Measurements from ENCODE around the gene ZDHHC11B.
"Not testable (repeated sequence)": the region's sequence is repeated elsewhere in the genome, so short reads cannot be mapped to it uniquely, and the experiment has no call there.

Gene ZDHHC11B

DNA sequence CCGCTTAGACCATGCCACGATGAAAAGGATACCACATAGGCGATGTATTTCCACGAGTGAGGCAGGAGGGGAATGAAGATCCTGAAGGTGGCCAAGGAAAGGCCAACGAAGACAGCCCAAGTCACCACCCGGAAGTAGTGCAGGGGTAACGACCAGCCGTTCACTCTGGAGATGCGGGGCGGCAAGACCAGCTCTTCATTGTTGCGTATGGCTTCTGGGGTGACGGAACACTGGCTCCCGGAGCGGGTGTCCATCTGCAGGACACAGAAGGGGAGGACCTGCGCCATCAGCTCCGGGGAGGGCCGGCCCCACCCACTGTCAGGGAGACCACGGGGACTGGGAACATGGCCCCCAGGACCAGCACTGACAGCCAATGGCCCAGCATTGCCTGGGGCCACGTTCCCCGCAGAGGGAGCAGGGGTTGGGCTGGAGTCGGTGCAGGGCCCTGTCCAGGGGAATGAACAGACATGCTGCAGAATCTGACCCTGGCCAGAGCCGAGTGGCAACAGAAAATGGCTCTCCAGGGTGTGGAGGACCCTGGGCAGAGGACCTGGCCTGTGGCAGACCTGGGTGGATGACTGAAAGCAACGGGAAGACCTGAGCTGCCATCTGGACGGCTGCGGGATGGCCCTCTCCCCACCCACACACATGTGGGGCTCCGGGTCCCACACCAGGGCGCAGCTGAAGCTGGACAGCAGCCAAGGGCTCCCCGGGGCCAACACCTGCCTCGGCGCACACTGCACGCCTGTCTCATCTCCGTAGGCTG lies 17.7 kb downstream of the ZDHHC11B start:
- DNase-seq, result no peak

DNA sequence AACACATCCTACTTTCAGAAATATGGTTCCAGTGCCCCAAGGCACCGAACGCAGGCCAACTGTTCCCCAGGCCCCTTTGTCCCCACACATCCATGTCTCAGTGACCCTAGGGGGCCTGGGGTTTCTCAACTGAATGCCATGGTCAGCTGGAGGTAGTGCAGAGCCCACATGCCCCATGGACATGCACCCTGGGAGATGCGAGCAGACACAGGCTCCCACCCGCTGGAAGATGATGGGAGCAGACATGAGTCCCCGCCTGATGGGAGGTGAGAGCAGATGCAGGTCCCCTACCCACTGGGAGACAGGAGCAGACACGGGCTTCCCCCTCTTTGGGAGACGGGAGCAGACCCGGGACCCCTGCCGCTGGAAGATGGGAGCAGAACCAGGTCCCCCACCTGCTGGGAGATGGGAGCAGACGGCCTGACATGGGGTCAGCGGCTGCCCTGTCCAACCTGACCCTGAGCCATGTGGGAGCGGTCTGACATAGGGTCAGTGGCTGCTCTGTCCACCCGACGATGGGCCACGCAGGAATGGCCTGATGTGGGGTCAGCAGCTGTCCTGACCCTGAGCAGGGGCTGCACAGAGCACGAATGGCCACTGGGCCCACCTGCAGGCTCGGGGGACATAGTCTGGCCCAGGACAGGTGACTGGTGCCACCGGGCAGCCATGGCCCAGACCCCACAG lies 18.4 kb downstream of the ZDHHC11B start:
- no peak for DNase-seq

DNA sequence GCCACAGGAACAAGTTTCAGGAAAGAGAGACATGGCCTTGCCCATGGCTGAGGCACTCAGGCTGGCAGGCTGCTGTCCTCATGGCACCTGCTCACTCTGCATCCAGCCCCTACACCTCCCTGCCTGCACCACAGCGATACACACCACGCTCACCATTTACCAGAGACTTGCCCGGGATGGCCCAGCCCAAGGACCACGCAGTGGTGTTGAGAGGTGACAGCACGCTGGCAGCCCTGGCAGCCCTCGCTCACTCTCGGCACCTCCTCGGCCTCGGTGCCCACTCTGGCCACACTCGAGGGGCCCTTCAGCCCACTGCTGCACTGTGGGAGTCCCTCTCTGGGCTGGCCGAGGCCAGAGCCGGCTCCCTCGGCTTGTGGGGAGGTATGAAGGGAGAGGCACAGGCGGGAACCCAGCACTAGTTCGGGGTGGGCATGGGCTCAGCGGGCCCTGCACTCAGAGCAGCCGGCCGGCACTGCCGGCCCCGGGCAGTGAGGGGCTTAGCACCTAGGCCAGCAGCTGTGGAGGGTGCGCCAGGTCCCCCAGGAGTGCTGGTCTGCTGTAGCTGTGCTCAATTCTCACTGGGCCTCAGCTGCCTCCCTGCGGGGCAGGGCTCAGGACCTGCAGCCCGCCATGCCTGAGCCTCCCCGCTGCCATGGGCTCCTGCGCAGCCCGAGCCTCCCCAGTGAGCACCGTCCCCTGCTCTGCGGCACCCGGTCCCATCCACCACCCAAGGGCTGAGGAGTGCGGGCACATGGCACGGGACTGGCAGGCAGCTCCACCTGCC lies 20.3 kb downstream of the ZDHHC11B start:
- no peak for DNase-seq

DNA sequence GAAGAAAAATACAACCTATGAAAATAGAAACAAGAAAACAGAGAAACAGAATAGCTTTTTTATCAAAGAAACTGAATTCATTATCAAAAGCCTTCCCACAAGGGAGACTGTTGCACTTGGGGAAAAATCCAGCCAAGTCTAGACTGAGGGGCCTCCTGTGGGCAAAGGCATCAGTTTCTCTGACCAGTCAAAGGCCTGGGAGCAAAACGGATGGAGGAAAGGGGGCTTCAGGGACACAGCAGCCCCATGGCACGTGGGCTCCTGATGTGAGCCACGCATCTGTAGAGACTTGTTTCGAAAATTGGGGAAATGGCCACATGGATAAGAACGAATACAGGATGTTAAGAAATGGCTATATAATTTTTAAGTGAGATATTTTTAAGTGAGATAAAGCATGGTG lies 21.1 kb downstream of the ZDHHC11B start:
- DNase-seq, result no peak

DNA sequence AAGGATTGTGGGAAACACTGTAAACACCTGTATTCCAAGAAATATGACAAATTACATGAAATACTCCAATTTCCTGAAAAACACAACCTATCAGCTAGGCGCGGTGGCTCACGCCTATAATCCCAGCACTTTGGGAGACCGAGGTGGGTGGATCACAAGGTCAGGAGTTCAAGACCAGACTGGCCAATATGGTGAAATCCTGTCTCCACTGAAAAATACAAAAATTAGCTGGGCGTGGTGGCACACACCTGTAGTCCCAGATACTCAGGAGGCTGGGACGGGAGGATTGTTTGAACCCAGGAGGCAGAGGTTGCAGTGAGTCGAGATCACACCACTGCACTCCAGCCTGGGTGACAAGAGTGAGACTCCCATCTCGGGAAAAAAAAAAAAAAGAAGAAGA lies 21.5 kb downstream of the ZDHHC11B start:
- DNase-seq, result not testable (repeated sequence)

DNA sequence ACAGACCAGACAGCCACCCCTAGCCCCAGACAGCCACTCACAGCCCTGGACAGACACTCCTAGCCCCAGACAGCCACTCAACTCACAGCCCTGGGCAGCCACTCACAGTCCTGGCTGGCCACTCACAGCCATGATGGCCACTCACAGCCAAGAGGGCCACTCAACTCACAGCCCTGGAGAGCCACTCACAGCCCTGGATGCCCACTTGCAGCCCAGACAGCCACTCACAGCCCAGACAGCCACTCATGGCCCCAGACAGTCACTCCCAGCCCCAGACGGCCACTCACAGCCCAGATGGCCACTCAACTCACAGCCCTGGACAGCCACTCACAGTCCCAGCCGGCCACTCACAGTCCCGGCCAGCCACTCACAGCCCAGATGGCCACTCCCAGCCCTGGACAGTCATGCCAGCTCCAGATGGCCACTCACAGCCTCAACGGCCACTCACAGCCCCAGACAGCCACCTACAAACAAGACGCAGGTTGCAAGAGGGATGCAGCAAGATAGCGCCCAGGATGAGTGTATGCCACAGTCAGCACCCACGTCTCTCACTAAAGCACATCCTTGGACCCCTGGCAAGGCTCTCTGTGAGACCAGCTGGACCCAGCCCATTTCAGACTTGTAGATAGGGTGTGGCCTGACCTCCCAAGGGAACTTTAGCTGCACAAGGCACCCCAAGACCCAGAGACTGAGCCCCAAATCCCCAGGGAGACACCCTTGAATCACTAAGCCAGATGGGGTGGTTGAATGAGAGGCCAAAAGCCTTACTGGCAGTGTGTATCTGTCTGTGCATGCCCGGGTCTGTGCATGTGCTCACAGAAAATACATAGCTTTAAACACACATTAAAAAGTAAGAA lies 22.4 kb downstream of the ZDHHC11B start:
- DNase-seq, result no peak

DNA sequence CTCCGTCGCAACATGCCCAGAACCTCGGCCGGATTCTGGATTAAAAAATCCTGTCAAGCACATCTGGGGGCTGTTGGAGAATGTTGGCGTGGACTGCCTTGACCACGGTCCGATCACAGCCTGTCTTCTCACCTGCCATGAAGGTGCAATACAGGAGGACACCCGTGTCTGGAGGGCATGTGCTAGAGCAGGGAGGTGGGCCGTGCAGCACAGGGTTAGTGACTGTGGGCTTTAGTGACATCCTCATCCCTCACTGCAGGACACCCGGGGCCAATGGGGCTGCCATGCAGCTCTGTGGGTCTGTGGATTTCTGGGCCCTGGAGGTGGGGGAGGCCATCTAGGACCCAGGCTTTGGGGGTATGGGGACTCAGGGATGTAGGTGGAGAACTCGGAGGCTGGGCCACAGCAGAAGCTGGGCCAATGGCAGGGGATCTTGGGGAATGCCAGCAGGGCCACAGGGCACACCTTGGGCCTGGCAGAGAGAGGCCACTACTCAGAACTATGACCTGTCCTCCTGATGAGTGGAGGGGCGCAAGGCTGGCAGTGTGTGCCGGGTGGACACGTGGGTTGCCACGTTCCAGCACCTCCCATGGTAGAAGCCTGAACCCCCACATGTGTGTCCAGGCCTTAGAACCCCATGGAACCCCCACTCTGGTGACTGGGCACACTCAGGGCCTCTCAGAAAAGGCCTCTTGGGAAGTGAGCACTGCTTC lies 23.3 kb downstream of the ZDHHC11B start:
- DNase-seq, result no peak

DNA sequence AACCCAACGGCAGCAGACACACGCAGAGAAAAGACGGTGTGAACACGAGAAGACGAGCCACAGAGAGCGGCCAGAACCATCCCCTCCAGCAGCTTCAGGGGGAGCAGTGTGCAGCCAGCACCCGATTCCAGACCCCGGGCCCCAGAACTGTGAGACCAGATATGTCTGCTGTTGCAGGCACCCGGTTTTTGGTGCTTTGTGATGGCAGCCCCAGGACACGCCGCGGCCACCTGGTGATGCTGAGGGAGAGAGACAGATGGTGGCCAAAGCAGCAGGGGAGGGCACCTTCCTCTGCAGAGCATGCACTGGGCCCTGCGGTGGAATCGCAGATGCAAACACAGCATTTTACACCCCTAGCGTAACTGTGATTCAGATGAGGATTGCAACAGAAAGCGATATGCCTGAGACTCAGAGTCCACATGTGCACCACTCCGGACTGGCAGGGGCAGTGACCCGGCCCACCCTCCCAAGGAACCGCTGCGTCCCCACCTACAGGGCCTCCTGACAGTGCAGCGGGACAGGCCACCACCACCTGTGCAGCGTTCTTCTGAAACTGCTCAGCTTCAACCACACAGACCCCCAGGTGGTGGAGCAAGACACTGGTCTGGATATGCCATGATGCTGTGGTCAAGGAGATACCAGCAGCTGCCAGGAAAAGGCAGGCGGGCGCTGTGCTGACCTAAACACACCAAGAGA lies 24.0 kb downstream of the ZDHHC11B start:
- DNase-seq, result no peak

DNA sequence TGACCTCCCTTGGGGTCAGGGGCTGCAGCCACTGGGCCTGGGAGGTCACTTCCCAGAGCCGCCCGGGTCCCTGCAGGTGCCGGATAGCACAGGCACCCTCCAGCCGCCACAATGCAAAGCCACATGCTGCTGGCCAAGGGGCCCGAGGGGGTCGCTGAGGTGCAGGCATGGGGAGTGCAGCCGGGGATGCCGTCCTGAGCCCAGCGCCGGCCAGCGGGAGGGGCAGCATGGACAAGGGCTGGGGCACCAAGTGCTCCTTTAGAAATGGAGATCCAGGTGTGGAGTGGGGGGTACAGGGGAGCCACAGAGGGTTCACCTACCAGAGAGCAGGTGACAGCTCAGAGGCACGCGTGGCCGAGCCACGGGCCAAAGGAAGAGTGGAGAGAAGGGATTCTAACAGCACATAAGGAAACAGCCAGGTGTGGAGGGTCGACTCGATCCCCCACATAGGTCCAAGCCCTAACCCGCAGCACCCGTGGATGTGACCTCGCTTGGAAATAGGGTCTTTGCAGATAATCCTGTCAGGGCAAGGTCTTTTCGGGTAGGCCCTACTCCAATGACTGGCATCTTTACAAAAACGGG lies 24.7 kb downstream of the ZDHHC11B start:
- DNase-seq, result no peak

DNA sequence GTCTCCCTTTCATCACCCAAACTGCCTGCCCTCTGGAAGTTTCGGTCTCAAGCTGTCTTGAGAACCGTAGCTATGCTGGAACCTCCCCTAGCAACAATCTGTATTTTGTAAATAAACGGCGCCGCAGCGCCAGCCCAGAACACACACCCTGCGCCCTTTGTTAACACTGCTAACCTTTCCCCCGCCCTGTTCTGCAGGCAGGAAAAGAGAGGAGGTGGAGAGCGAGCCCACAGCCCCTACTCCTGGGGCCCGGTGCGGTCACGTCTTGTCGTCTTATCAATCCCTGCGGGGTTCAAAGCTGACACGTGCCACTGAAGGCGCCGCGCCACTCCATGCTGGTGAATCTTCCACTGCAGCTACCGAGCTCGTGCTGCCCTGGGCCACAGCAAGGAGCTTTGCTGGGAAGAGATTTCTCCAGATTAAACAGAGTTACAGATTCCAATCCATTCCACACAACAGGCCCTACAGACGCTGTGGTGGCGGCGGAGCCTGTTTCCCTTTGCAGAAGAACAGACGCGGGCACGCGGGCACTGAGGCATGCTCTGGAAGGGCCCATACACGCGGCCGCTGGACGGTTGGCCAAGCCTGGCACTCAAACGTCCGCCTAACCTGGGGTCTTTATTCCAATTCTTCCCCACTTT lies 25.3 kb downstream of the ZDHHC11B start:
- peak; percentile 65 for DNase-seq

DNA sequence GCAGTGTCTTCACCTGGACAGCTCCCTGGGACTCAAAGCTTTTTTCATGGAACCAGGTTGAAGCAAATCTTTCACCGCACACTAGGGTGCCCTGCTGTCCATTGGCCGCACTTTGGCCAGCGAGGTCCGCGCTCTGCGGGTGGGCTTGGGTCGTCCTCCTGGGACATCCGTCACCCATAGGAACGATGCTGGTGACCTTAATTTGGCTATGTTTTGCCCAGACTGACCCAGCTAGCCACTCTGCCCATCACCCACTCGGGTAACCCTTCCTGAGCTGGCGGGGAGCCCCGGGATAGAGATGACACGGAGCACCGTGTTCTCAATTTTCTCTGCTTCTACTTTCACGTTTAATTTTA lies 25.9 kb downstream of the ZDHHC11B start:
- no peak for DNase-seq

DNA sequence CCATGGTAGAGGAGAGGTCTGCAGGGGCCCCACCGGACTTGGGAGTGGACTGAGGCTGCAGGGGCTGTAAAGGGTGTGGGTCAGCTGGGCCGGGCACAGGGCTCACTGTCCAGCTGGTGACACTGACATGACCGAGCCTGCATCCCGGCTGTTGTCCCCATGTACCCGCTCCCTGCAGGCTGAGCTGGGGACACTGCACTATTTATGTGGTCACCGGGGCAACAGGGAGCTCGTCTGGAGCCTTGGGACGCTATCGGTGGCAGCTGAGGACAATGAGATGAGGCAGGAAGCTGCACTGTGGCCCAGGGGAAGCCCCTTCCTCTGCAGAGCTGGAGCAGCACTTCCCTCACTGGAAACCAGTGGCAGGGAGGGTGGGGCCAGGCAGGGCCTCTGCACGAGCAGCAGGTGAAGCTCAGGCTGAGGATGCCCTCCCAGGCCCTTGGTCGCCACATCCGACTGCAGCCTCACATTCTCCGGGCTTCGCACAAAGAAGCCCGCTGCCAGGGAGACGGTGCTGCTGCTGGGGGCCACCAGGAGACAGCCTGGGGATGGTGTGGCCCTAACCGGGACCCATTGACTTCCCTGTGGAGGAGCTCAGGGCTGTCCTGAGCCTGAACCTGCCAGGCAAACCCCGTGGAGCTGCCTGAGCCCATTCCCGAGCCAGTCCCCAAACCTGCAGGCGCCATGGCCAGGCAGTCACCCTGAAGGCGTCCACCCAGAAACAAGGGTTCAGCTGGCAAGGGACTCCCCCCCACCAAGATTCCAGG lies 26.4 kb downstream of the ZDHHC11B start:
- no peak for DNase-seq

DNA sequence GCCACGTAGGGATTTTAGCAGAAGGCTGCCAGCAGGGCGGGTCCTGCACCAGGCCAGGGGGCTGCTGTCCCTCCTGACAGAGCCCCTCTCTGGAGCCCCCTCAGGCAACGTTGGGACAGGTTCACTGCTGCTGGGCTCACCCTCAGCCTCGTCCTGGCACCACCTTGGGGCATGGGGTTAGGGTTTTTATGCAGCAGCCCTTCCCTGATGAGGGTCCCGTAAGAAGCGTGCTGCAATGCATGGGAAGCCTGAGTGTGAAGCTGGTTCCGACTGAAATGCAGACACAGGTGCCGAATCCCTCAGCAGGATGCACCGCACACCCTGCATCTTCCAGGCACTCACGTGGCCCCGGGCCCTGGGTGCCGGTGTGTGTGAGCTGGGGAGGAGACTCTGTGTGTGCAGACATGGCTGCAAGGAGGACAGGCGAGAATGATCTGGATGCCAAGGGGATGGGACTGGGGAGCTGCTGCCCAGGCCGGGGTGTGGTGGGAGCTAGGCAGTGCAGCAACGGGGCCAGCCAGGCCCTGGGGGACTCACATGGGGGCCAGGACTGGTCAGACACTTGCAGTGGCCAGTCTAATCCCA lies 27.1 kb downstream of the ZDHHC11B start:
- no peak for DNase-seq

DNA sequence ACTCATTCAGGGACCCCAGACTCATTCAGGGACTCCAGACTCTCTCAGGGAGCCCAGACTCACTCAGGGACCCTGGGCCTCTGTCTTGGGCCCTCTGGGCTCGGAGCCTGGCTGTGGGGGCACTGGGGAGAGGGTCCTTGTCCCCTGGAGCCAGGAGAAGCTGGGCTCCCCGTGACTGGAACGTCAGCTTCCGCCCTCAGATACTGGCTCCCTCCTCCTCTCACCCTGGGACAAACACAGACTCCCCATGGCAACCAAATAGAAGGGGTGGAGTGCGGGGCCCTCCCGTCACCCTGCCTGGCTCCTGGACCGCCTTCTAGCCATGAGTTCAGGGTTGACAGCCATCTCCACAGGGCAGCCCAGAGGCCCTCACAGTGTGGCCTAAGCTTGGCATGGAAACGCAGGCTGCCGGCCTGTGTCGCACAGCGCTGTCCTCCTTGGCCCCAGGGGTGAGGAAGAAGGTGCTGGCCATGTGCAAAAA lies 27.6 kb downstream of the ZDHHC11B start:
- no peak for DNase-seq

DNA sequence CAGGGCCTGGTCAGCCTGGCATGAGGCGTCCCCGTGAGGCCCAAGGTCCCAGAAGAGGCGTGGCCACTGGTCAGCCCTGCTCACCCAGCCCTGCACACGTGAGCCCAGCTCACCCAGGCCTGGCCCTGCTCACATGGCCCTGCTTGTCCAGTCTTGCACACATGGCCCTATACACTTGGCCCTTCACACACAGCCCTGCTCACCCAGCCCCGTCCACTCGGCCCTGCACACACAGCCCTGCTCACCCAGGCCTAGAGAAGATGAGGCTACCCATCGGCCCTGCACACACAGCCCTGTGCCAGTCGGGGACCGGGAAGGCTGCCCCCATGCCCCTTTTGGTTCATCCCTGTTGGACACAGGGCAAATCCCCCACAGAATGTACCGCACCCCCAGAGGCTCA lies 28.4 kb downstream of the ZDHHC11B start:
- no peak for DNase-seq

DNA sequence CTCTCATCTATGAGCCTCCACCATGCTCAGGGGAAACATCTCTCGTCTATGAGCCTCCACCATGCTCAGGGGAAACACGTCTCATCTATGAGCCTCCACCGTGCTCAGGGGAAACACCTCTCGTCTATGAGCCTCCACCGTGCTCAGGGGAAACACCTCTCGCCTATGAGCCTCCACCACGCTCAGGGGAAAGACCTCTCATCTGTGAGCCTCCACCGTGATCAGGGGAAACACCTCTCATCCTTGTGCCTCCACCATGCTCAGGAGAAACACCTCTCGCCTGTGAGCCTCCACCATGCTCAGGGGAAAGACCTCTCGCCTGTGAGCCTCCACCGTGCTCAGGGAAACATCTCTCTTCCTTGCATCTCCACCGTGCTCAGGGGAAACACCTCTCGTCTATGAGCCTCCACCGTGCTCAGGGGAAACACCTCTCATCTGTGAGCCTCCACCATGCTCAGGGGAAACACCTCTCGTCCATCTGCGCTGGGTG lies 30.3 kb downstream of the ZDHHC11B start:
- DNase-seq, result not testable (repeated sequence)

DNA sequence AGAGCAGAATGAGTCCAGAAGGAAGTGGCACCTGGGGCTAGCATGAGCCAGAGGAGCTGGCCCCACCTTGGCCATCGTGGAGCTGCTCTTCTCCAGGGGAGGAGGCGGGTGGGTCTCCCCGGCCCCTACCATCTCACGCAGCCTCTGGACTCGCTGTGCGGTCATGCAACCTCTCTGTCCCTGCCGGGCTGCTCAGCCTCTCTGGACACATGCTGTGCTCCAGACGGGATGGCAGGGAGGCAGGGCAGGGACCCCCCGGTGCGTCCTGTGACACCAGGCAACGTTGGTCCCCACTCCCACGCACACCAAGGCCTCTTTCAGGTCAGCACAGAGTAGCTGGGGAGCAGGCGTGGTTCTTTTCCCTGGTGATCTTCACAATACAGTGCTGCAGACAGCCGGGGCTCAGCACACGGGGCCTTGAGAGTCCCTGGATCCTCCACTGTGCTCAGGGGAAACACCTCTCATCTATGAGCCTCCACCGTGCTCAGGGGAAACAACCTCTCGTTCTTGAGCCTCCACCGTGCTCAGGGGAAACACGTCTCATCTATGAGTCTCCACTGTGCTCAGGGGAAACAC lies 30.9 kb downstream of the ZDHHC11B start:
- DNase-seq, result not testable (repeated sequence)

DNA sequence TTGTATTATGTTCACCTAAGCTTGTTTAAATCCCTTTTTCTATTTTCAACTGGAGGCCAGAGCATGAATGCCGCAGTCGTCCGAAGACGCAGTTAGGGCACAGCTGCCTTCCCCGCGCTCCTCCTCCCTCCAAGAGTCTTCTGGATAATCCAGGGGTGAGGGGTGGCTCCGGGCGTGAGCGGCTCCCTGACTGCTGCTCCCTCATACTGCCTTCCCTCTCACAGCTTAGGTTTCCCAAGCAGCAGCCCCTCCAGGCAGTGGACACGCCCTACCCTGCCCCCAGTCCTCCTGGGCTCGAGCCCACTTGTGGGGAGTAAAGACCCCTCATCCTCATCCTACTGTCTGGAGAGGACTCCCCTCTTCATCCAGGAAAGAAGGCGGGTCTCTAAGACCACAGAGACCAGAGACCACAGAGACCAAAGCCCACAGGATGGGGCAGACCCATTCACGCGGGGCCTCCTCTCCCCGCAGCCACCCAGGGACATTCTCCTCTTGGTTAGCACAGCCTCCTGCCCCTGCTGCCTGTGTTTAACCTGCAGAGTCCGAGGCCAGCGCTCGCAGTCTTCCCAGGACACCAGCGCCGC lies 31.9 kb downstream of the ZDHHC11B start:
- DNase-seq, result not testable (repeated sequence)
